ENCODE data around the gene SMC4.

Gene SMC4

GRCh38 chr3:160440687-160441086, 41.2 kb downstream of the SMC4 start:
- no peak for TF ChIP-seq CTCF (IDR thresholded peaks at IDR 0.05; ENCODE audit: low read length, missing control alignments)
- DNase-seq (ENCODE audit: low read depth), result no peak
- no peak overlapping the region for H3K4me3 ChIP-seq (replicated peaks; ENCODE audit: low read depth, low read length)

- DNase-seq (ENCODE audit: low read depth), result no peak
- H3K4me3 ChIP-seq (replicated peaks; ENCODE audit: low read depth, low read length), result no peak overlapping the region
- TF ChIP-seq CTCF (IDR thresholded peaks at IDR 0.05; ENCODE audit: low read length, missing control alignments), result no peak
These were observed 45.0 kb downstream of the SMC4 start for GRCh38 chr3:160444411-160444810.

- no peak for DNase-seq (ENCODE audit: low read depth)
- no peak overlapping the region for H3K4me3 ChIP-seq (replicated peaks; ENCODE audit: low read depth, low read length)
- no peak for TF ChIP-seq CTCF (IDR thresholded peaks at IDR 0.05; ENCODE audit: low read length, missing control alignments)
These were observed 46.4 kb downstream of the SMC4 start for GRCh38 chr3:160445854-160446253.

GRCh38 chr3:160446522-160447056, 47.1 kb downstream of the SMC4 start:
- DNase-seq (ENCODE audit: low read depth), result no peak
- no peak for TF ChIP-seq CTCF (IDR thresholded peaks at IDR 0.05; ENCODE audit: low read length, missing control alignments)
- no peak overlapping the region for H3K4me3 ChIP-seq (replicated peaks; ENCODE audit: low read depth, low read length)

- TF ChIP-seq CTCF (IDR thresholded peaks at IDR 0.05; ENCODE audit: low read length, missing control alignments), result no peak
- peak; percentile 40 for DNase-seq (ENCODE audit: low read depth)
- H3K4me3 ChIP-seq (replicated peaks; ENCODE audit: low read depth, low read length), result peak overlapping the region; percentile 73
These were observed 48.1 kb downstream of the SMC4 start for GRCh38 chr3:160447544-160447943.

- peak; percentile 63 for DNase-seq (ENCODE audit: low read depth)
- peak overlapping the region; percentile 73 for H3K4me3 ChIP-seq (replicated peaks; ENCODE audit: low read depth, low read length)
- no peak for TF ChIP-seq CTCF (IDR thresholded peaks at IDR 0.05; ENCODE audit: low read length, missing control alignments)
These were observed 49.6 kb downstream of the SMC4 start for GRCh38 chr3:160448845-160449635.

Data from fibroblast of pulmonary artery (primary cell).